Measurements from ENCODE around the gene CHD3. TPM values are rescaled to one million over a fixed set of nuclear protein-coding genes. Genes with fewer than 3 reads are reported as not detected.

The CHD3 gene
- total RNA-seq, 1 donor, result 111 TPM

DNA sequence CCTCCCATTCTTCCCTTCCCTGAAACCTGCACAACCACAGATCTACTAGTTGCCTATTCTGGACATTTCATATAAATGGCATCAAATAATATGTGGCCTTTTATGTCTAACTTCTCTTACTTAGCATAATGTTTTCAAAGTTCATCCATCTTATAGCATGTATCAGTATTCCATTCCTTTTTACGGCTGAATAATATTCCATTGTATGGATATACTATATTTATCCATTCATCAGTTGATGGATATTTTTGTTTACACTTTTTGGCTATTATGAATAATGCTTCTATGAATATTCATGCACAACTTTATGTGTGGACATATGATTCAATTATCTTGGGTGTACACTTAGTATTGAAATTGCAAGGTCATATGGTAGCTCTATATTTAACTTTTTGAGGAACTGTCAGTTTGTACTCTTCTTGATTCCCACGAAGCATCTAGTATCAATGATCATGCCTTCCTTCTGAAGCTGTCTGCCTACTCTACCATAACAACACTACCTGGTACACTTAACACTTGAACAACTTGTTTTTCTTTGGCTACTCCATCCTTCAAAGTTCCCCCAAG, 12.7 kb upstream of the CHD3 start:
- H3K4me3 ChIP-seq (ENCODE audit: low read depth, low read length), result no peak overlapping the region
- no peak for DNase-seq (ENCODE audit: low read depth)
- TF ChIP-seq, protein P1, sequence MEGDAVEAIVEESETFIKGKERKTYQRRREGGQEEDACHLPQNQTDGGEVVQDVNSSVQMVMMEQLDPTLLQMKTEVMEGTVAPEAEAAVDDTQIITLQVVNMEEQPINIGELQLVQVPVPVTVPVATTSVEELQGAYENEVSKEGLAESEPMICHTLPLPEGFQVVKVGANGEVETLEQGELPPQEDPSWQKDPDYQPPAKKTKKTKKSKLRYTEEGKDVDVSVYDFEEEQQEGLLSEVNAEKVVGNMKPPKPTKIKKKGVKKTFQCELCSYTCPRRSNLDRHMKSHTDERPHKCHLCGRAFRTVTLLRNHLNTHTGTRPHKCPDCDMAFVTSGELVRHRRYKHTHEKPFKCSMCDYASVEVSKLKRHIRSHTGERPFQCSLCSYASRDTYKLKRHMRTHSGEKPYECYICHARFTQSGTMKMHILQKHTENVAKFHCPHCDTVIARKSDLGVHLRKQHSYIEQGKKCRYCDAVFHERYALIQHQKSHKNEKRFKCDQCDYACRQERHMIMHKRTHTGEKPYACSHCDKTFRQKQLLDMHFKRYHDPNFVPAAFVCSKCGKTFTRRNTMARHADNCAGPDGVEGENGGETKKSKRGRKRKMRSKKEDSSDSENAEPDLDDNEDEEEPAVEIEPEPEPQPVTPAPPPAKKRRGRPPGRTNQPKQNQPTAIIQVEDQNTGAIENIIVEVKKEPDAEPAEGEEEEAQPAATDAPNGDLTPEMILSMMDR (IDR thresholded peaks at IDR 0.05; ENCODE audit: insufficient read depth, low read depth, low read length), result no peak

GRCh38 chr17:7878234-7878633, 10.4 kb upstream of the CHD3 start:
- no peak for DNase-seq (ENCODE audit: low read depth)
- TF ChIP-seq, protein P1 (IDR thresholded peaks at IDR 0.05; ENCODE audit: insufficient read depth, low read depth, low read length), result no peak
- H3K4me3 ChIP-seq (ENCODE audit: low read depth, low read length), result no peak overlapping the region

- no peak overlapping the region for H3K4me3 ChIP-seq (ENCODE audit: low read depth, low read length)
- no peak for DNase-seq (ENCODE audit: low read depth)
- TF ChIP-seq, protein P1 (IDR thresholded peaks at IDR 0.05; ENCODE audit: insufficient read depth, low read depth, low read length), result no peak
These were observed 8.3 kb upstream of the CHD3 start for GRCh38 chr17:7880076-7880868.

GRCh38 chr17:7881276-7882054, 7.1 kb upstream of the CHD3 start:
- DNase-seq (ENCODE audit: low read depth), result no peak
- H3K4me3 ChIP-seq (ENCODE audit: low read depth, low read length), result no peak overlapping the region
- TF ChIP-seq, protein P1 (IDR thresholded peaks at IDR 0.05; ENCODE audit: insufficient read depth, low read depth, low read length), result no peak

GRCh38 chr17:7882068-7882467, 6.5 kb upstream of the CHD3 start:
- no peak overlapping the region for H3K4me3 ChIP-seq (ENCODE audit: low read depth, low read length)
- no peak for DNase-seq (ENCODE audit: low read depth)
- TF ChIP-seq, protein P1 (IDR thresholded peaks at IDR 0.05; ENCODE audit: insufficient read depth, low read depth, low read length), result no peak

DNA sequence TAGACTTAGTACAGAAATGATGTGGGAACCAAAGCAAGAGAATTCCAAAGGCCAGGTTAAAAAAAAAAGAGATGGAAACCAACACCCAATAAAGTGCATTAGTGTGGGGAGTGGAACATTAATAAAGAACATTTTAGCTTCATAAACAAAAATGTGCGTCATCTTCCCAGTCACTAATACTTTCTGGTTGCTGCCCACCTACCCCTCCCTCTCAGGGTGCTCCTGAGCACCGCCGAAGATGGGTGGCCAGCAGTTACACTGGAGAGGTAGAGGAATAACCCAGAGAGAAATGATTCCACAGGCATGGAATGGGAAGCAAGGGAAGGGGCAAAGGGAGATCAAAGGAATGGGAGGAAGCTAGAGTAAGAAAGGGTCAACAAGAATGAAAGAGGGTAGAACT, 6.0 kb upstream of the CHD3 start:
- TF ChIP-seq, protein P1 (IDR thresholded peaks at IDR 0.05; ENCODE audit: insufficient read depth, low read depth, low read length), result no peak
- peak overlapping the region; percentile 18 for H3K4me3 ChIP-seq (ENCODE audit: low read depth, low read length)
- DNase-seq (ENCODE audit: low read depth), result no peak
